Colonic mucosa (tissue), 4 donors: ENCODE results near the gene KCNS1. TPM values are rescaled to one million over a fixed set of nuclear protein-coding genes. Genes with fewer than 3 reads are reported as not detected.

Experiments
- DNase-seq: peaks from one replicate; pipeline ENCODE4 v3.0.0-alpha.2; 2020
- H3K27ac ChIP-seq: fragments of 200-600 bp; one replicate; pipeline ENCODE4 v1.8.0; 2021
- H3K27me3 ChIP-seq: fragments of 200-600 bp; one replicate; pipeline ENCODE4 v1.8.0; 2021
- H3K36me3 ChIP-seq: fragments of 200-600 bp; one replicate; pipeline ENCODE4 v1.8.0; 2021
- H3K4me1 ChIP-seq: fragments of 200-600 bp; one replicate; pipeline ENCODE4 v1.8.0; 2021; ENCODE audit warnings: mild to moderate bottlenecking
- H3K4me3 ChIP-seq: fragments of 200-600 bp; one replicate; pipeline ENCODE4 v1.8.0; 2021
- H3K9ac ChIP-seq, 2 donors: one replicate each; pipeline ENCODE4 v1.7.0; 2013; ENCODE audit warnings: control low read depth in 2 of 2, low read depth in 2 of 2, low read length in 2 of 2
- H3K9me3 ChIP-seq: fragments of 200-600 bp; one replicate; pipeline ENCODE4 v1.8.0; 2021
- intact Hi-C: fragments of 100-400 bp; cut with DNase I; formaldehyde crosslinking; loops from one replicate; pipeline ENCODE4 v1.14.1; 2022
- total RNA-seq, 2 donors: library from RNA; stranded (reverse); fragmentation: NEBNext Ultra II Directional in 1 of 2; extraction: Animal tissue kit (Norgen Biotek cat#: 25700) in 1 of 2; gene quantifications; one replicate each; pipeline ENCODE4 v1.2.1, GENCODE V29; 2021
- TF ChIP-seq, protein P1 (sequence below): fragments of 200-600 bp; IDR thresholded peaks from one replicate; pipeline ENCODE4 v1.8.0; 2022; ENCODE audit warnings: antibody characterized with exemption, mild to moderate bottlenecking
- donor health status: healthy.
- donor health status: DM: no; HTN: no; CAD: no.
- donor health status: DM: no; HTN: no; CAD: no.

Gene KCNS1
- total RNA-seq, 2 donors from 2014 or later, result 0.17 TPM; not detected in 1

DNA sequence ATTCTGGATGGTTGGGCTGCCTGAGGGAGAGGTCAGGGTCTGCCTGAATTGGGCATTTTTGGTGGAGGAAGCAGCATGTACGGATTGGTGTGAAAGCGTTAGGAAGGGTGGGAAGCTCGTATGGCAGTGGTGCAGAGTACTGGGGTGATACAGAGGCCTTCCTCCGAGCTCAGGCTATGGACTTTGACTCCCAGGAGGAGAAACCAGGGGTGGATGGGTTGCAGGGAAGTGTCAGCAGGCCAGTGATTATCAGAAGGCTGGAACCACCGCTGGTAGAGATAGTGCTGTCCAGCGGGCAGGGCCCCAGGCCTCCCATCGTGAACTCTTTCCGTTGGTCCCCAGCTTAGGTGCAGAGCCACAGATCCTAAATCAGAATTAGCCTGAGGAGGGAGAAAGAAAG lies 8.7 kb upstream of the KCNS1 start:
- H3K9ac ChIP-seq, result no peak overlapping the region
- no peaks in the 10 kb centered on the region for H3K27me3 ChIP-seq
- no peak for DNase-seq
- intact Hi-C loops, result no loop called here
- TF ChIP-seq, protein P1, sequence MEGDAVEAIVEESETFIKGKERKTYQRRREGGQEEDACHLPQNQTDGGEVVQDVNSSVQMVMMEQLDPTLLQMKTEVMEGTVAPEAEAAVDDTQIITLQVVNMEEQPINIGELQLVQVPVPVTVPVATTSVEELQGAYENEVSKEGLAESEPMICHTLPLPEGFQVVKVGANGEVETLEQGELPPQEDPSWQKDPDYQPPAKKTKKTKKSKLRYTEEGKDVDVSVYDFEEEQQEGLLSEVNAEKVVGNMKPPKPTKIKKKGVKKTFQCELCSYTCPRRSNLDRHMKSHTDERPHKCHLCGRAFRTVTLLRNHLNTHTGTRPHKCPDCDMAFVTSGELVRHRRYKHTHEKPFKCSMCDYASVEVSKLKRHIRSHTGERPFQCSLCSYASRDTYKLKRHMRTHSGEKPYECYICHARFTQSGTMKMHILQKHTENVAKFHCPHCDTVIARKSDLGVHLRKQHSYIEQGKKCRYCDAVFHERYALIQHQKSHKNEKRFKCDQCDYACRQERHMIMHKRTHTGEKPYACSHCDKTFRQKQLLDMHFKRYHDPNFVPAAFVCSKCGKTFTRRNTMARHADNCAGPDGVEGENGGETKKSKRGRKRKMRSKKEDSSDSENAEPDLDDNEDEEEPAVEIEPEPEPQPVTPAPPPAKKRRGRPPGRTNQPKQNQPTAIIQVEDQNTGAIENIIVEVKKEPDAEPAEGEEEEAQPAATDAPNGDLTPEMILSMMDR, result no peak
- no peaks in the 10 kb centered on the region for H3K9me3 ChIP-seq
- H3K4me1 ChIP-seq, result no peaks in the 10 kb centered on the region
- H3K36me3 ChIP-seq, result no peaks in the 10 kb centered on the region
- H3K27ac ChIP-seq, result no peak overlapping the region
- H3K4me3 ChIP-seq, result no peak overlapping the region

DNA sequence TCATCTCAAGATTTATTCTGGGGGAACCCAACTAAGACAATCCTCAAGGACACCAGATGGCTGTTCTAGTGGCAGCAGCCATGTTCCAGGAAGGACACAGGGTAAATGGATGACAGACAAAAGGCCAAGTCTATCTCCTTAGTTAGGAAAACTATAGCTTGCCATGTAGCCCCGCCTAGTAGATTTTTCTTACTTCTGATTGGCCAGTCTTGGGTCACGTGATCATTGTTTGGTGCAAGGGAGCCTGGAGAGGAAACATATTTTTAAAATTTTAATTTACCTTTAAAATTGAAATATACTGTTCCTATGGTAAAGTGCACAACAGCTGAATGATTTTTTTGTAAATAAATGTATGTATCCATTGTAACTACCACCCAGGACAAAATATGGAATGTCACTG lies 4.4 kb upstream of the KCNS1 start:
- Histone ChIP-seq H3K27me3 (no peaks in the 10 kb centered on the region), H3K4me3 (no peak overlapping the region), H3K9ac (no peak overlapping the region), H3K27ac (no peak overlapping the region), H3K4me1 (no peaks in the 10 kb centered on the region), H3K36me3 (no peaks in the 10 kb centered on the region), H3K9me3 (no peaks in the 10 kb centered on the region)
- no peak for DNase-seq
- TF ChIP-seq, protein P1, result no peak
- intact Hi-C loops, result no loop called here

DNA sequence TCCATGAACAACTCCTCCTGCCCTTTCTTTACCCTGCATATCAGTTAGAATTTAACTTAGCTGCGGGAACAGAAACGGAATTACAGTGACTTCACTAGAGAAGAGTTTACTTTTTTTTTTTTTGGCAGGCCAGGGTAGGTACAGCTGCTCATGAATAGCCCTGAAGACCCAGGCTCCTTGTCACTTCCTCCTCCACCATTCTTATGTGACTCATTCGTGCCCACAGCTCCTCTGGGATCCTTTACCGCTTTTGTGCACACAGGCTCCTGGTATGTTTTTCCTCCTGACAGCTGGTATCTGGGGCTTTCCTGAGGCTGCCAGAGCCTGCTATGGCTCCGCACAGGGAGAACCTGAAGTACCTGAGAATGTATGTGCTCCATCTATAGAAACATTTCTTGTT lies 3.9 kb upstream of the KCNS1 start:
- H3K9me3 ChIP-seq, result no peaks in the 10 kb centered on the region
- intact Hi-C loops, result no loop called here
- H3K4me1 ChIP-seq, result no peaks in the 10 kb centered on the region
- TF ChIP-seq, protein P1, result no peak
- peaks cover 5% of the 10 kb centered on the region for H3K27me3 ChIP-seq
- DNase-seq, result no peak
- no peak overlapping the region for H3K27ac ChIP-seq
- H3K36me3 ChIP-seq, result no peaks in the 10 kb centered on the region
- H3K4me3 ChIP-seq, result no peak overlapping the region
- H3K9ac ChIP-seq, result no peak overlapping the region

DNA sequence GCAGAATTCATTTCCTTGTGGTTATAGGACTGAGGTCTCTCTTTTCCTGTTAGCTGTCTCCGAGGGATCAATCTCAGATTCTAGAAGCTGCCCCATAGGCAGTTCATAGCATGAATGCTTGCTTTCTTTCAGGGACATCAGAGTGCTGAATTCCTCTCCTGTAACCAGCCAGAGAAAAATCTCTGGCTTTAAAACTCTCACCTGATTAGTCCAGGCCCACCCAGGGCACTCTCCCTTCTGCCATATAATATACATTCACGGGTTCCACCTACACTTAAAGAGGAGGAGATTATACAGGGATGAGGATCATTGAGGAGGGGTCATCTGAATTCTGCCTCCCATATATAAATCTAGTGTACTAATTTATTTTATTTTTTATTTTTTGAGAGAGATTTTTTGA lies 2.1 kb upstream of the KCNS1 start:
- Histone ChIP-seq H3K4me3 (no peak overlapping the region), H3K36me3 (no peaks in the 10 kb centered on the region), H3K9ac (no peak overlapping the region), H3K4me1 (no peaks in the 10 kb centered on the region), H3K27me3 (peaks cover 7% of the 10 kb centered on the region), H3K27ac (no peak overlapping the region), H3K9me3 (no peaks in the 10 kb centered on the region)
- TF ChIP-seq, protein P1, result no peak
- DNase-seq, result no peak
- intact Hi-C loops, result no loop called here

DNA sequence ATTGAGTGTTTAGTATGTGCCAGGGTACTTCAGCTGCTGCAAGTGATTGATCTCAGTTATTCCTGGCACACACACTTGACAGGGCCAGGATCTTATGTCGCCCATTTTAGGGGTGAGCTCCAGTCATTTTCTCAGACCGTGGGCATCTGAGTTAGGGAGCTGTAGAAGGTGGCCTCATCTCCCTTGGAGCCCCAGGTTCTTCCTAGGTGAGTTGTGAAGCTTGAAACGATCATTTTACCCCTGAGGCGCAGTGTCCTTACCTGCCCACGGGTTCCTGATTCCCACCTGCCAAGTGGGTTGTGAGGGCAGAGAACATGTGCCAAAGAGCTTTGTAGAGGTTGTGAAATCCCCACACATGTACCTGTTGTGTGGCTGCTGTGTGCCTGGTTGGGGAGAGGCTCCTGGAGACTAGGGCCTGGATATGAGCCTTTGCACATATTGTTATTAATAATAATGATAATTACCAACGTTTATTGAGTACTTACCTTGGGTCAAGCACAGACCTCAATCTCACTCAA lies 465 bp upstream of the KCNS1 start:
- Histone ChIP-seq H3K4me1 (no peaks in the 10 kb centered on the region), H3K4me3 (no peak overlapping the region), H3K9ac (no peak overlapping the region), H3K27ac (no peak overlapping the region), H3K9me3 (no peaks in the 10 kb centered on the region), H3K27me3 (peaks cover 22% of the 10 kb centered on the region), H3K36me3 (no peaks in the 10 kb centered on the region)
- no peak for DNase-seq
- intact Hi-C loops, result no loop called here
- TF ChIP-seq, protein P1, result no peak
